OCI-LY7 (cell line): Measurements from ENCODE around the gene VAC14. TPM values are rescaled to one million over a fixed set of nuclear protein-coding genes. Genes with fewer than 3 reads are reported as not detected.

Experiments used
- BruUV-seq: library from RNA; stranded (reverse); fragments of 400-500 nt; replicated peaks from 2 replicates; lab custom pipeline; 2021; lab: Mats Ljungman, UMichigan
- CTCF ChIA-PET: fragments of 300-600 bp; sonication (Branson Sonifier 250); formaldehyde crosslinking; loops from one replicate; lab custom pipeline; 2022; ENCODE audit warnings: antibody characterized with exemption; ENCODE audit not compliant: unreplicated experiment; lab: Charles Lee
- POLR2A ChIA-PET: fragments of 300-600 bp; sonication (Branson Sonifier 250); formaldehyde crosslinking; loops from one replicate; lab custom pipeline; 2022; ENCODE audit warnings: antibody characterized with exemption; lab: Charles Lee
- DNase-seq: peaks from one replicate; pipeline ENCODE4 v3.0.0-alpha.2; 2015; ENCODE audit warnings: low spot score
- H2AFZ ChIP-seq: fragments of 200-600 bp; sonication (generic), shearing (Covaris generic); 2 replicates; pipeline ENCODE4 v1.6.1; 2014; ENCODE audit warnings: mild to moderate bottlenecking, antibody characterized with exemption, low read length, moderate library complexity
- H3K27ac ChIP-seq: fragments of 200-600 bp; sonication (generic); 2 replicates; pipeline ENCODE4 v1.5.1; 2014; ENCODE audit warnings: mixed run types, low read depth, mild to moderate bottlenecking, moderate library complexity, low read length, inconsistent platforms; ENCODE audit not compliant: poor library complexity, severe bottlenecking
- H3K36me3 ChIP-seq: fragments of 200-600 bp; sonication (generic); 2 replicates; pipeline ENCODE4 v1.6.1; 2014; ENCODE audit warnings: mild to moderate bottlenecking, antibody characterized with exemption, low read length, moderate library complexity, mixed read lengths; ENCODE audit not compliant: insufficient read depth
- H3K4me1 ChIP-seq: fragments of 200-600 bp; sonication (generic); 2 replicates; pipeline ENCODE4 v1.5.1; 2014; ENCODE audit warnings: mild to moderate bottlenecking, low read length; ENCODE audit not compliant: insufficient read depth, poor library complexity, severe bottlenecking
- H3K4me2 ChIP-seq: fragments of 200-600 bp; sonication (generic); 2 replicates; pipeline ENCODE4 v1.6.1; 2014; ENCODE audit warnings: mild to moderate bottlenecking, low read length
- H3K4me3 ChIP-seq: fragments of 200-600 bp; sonication (generic); 2 replicates; pipeline ENCODE4 v1.5.1; 2014; ENCODE audit warnings: mild to moderate bottlenecking, low read depth, low read length; ENCODE audit not compliant: poor library complexity, severe bottlenecking
- H3K79me2 ChIP-seq: fragments of 200-600 bp; sonication (generic); 2 replicates; pipeline ENCODE4 v1.6.1; 2016; ENCODE audit warnings: low read depth, mild to moderate bottlenecking, low read length, moderate library complexity, mixed read lengths; ENCODE audit not compliant: insufficient read depth
- H3K9me2 ChIP-seq: fragments of 200-600 bp; sonication (generic); 2 replicates; pipeline ENCODE4 v1.6.1; 2016; ENCODE audit warnings: mild to moderate bottlenecking, low read length, mixed read lengths; ENCODE audit not compliant: insufficient read depth
- H3K9me3 ChIP-seq: fragments of 200-600 bp; sonication (generic); 2 replicates; pipeline ENCODE4 v1.6.1; 2014; ENCODE audit warnings: mild to moderate bottlenecking, mixed run types, low read length, mixed read lengths
- H4K20me1 ChIP-seq: fragments of 200-600 bp; sonication (generic); 2 replicates; pipeline ENCODE4 v1.6.1; 2014; ENCODE audit warnings: mild to moderate bottlenecking, antibody characterized with exemption, low read length, moderate library complexity, mixed read lengths; ENCODE audit not compliant: insufficient read depth
- CTCF ChIP-seq: fragments of 200-600 bp; sonication (generic); conservative IDR thresholded peaks from 2 replicates; pipeline ENCODE4 v1.5.1; 2014; ENCODE audit warnings: mild to moderate bottlenecking, antibody characterized with exemption, low read length, moderate library complexity, mixed read lengths
- EZH2phosphoT487 ChIP-seq: fragments of 200-600 bp; sonication (generic); IDR thresholded peaks from 2 replicates; pipeline ENCODE4 v1.6.1; 2018; ENCODE audit warnings: low read depth, borderline replicate concordance, mild to moderate bottlenecking, mixed run types, antibody characterized with exemption, low read length, moderate library complexity, mixed read lengths
- intact Hi-C: fragments of 100-400 bp; cut with micrococcal nuclease; formaldehyde crosslinking; loops from one replicate; pipeline ENCODE4 v1.10.0; 2022; ENCODE audit not compliant: unreplicated experiment
- total RNA-seq, 2 experiments: library from RNA; depleted of rRNA in 1 of 2; stranded (reverse); fragments of >200 nt in 1 of 2; shearing (Covaris generic) in 1 of 2; gene quantifications; 2 replicates each; pipeline ENCODE4 v1.2.3, GENCODE V29; 2014 to 2022

Gene VAC14
- total RNA-seq, 2 experiments from 2014 or later, result 37.6 to 43.1 TPM

DNA sequence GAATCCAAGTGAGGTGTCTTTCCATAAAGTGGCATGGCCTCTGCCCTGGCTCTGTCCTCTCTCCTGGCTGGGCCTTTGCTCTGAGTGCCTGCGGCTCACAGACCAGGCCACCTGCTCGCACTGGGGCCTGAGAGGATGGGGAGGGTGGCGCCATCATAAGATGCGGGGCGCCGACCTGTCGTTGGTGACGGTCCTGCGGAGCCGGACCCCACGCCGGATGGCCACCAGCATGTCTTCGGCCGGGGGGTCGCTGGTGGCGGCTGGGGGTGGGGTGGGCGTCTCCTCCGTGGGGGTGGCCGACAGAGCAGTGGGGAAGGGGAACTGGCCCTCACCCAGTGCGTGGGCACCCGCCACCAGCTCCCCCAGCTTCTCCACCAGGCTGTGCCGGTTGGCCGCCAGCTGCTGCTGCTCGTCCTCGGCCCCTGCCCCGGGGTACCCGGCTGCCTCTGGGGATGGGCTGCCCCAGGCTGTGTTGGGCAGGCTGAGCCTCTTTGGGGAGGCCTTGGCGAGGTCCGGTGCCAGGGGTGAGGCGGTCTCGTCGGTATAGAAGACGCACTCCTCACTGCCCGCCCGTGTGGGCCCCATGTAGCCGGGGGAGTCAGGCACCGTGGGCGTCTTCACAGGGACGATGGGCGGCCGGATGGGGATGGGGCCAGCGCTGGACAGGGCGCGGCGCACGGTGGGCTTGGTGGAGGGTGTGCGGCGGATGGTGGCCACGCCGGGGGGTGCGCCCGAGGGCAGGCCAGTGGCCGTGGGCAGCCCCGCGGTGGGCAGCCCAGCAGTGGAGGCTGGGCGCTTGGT, 137.2 kb downstream of the VAC14 start:
- Histone ChIP-seq H2AFZ (no peak overlapping the region), H4K20me1 (no peaks in the 10 kb centered on the region), H3K36me3 (no peaks in the 10 kb centered on the region), H3K79me2 (no peaks in the 10 kb centered on the region), H3K4me2 (no peak overlapping the region), H3K4me1 (no peaks in the 10 kb centered on the region), H3K9me3 (no peaks in the 10 kb centered on the region), H3K27ac (no peak overlapping the region), H3K9me2 (no peaks in the 10 kb centered on the region), H3K4me3 (no peak overlapping the region)
- DNase-seq, result no peak
- intact Hi-C loops, result no loop called here
- POLR2A ChIA-PET, result no interaction called here
- BruUV-seq, result no TSS peak
- CTCF ChIA-PET, result no interaction called here
- TF ChIP-seq CTCF, result no peak
- TF ChIP-seq EZH2phosphoT487, result no peak

DNA sequence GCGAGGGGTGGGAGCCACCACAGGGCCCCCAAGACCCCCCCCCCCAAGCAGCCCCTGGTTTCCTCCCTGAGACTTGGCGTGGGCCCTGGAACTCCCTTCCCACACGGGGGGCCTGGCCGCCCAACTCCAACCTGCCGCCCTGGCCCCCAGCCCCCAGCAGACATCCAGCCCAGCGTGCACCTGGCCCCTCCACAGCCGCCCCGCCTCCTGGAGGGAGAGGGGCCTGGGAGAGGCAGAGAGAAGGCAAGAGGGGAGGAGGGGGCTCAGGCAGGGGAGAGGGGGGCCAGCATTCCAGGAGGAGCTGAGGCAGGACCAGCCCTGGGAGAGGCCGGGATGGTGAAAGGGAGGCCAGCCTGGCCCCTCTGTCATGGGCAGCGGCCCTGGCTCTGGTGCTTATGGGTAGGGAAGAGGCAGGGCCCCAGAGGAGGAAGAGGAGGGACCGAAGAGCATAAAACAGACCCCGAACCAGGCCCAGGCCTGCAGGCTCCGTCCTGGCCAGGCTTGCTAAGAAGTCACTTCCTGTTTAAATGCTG, 137.9 kb downstream of the VAC14 start:
- BruUV-seq, result no TSS peak
- H3K27ac ChIP-seq, result no peak overlapping the region
- intact Hi-C loops, result no loop called here
- H3K4me2 ChIP-seq, result no peak overlapping the region
- H3K4me3 ChIP-seq, result no peak overlapping the region
- DNase-seq, result no peak
- ChIA-PET POLR2A (no interaction called here), CTCF (no interaction called here)
- H4K20me1 ChIP-seq, result no peaks in the 10 kb centered on the region
- no peaks in the 10 kb centered on the region for H3K9me3 ChIP-seq
- TF ChIP-seq CTCF (no peak), EZH2phosphoT487 (no peak)
- no peaks in the 10 kb centered on the region for H3K36me3 ChIP-seq
- no peak overlapping the region for H2AFZ ChIP-seq
- H3K4me1 ChIP-seq, result no peaks in the 10 kb centered on the region
- no peaks in the 10 kb centered on the region for H3K9me2 ChIP-seq
- no peaks in the 10 kb centered on the region for H3K79me2 ChIP-seq
